NCI-H345 treated with DMSO at 0.1 percent for 48 hours (cell line): ENCODE results near the gene COA6.
A peak's percentile ranks its signal among the peaks of the same experiment; 100 is the strongest.
"Not testable (repeated sequence)": the region's sequence is repeated elsewhere in the genome, so short reads cannot be mapped to it uniquely, and the experiment has no call there.

Experiments
- DNase-seq: peaks from one replicate; lab custom pipeline; 2025; ENCODE audit not compliant: unreplicated experiment; lab: John Stamatoyannopoulos, UW

The COA6 gene

DNA sequence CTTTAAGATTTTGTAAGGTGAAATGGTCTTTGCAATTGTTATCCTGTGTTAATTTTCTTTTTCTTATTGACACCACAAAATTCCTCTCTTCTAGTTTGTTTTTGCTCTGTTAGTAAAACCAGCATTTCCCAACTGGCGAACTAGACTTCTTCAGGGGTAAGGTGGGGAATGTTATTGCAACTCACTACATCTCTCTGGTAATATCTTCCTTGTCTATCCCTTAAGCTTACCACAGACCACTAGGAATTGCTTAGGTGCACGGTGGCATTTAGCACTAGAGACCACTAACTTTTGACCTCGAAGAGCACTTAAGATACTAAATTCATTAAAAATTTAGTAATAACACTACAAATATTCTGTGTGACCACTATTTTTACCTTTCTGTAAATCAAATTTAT lies 4.2 kb upstream of the COA6 start:
- DNase-seq: no peak

DNA sequence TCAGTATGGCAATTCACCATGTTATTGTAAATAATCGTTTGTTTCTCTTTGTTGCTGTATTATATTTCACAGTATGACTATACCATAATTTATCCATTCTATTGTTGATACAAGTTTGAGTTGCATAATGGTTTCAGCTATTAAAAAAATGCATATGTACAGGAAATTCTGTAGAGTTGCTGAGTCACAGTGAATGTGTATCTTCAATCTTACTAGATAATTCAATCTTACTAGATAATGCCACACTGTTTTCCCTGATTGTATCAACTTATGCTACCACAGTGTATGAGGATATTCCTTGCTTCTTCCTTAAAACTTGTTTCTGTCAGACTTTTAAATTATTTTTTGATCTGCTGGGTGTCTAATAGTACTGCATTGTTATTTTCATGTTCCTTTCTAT lies 3.5 kb upstream of the COA6 start:
- DNase-seq: no peak

DNA sequence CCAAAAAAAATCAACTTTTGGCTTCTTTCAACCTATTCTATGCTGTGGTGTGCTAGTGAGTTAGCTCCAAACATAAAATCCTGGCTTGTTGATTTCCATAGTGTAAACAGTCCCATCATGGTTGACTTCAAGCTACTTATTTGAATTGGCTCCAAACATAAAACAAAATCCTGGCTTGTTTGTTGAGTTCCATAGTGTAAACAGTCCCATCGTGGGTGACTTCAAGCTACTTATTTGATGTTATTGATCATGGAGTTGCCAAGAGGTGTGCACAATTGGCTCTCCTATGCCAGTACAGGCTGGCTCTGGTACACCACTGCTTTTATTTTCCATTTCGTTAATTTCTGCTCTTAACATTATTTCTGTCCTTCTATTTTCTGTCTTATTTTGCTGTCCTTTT lies 1.8 kb upstream of the COA6 start:
- peak; percentile 49 for DNase-seq

DNA sequence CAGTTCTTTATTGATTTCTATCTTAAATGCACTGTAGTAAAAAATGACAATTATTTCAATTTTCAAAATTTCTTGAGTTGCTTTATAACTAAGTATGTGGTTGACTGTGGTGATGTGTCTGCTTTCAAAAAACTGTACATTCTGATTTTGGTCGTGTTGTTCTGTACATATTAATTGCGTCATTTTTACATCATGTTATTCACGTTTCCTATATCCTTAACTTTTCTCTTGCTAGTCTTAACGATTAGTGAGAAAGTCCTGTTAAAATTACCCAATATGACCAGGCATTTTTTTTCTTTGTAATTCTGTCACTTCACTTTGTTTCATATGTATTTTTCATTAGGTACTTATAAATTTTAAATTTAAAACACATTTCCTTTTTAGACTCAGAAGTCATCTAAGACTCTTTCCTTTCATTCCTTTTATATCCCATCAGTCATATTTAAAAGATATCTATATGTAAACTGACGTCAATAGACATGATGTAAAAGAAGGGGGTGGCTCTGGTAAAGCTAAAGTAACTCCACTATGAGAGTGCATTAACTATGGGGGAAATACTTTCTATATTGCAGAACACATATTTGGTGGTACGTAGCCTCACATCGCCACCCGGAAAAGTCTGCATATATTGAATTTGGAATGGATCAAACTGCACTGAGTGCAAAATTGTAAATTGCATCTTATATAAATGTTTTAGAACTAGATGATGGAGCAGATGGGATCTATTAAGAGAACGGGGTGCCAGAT lies 1.1 kb upstream of the COA6 start:
- DNase-seq: no peak

DNA sequence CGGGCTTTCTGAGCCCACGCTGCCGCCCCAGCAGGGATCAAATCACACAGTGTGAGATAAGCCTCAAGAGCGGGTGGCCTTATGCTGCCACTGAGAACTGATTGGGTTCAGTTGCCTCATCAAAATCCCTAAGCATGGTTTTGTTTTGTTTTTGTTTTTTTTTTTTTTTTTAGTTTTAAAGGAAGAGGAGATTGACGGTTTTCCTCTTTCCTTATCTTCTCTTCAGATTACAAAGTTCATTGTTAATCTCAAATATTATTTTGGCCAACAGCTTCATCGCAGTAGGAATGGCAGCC lies 651 bp downstream of the COA6 start:
- DNase-seq: no peak

DNA sequence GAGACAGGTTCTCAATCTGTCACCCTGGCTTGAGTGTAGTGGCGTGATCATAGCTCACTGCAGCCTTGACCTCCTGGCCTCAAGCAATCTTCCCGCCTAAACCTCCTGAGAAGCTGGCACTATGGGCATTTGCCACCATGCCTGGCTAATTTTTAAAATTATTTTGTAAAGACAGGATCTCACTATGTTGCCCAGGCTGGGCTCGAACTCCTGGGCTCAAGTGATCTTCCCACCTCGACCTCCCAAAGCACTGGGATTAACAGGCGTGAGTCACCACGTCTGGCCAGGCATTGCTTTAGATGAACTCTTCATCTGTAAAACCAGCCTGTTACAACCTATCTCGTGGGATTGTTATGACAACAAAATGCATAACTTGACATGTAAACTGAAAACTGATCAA lies 2.4 kb downstream of the COA6 start:
- no peak for DNase-seq

DNA sequence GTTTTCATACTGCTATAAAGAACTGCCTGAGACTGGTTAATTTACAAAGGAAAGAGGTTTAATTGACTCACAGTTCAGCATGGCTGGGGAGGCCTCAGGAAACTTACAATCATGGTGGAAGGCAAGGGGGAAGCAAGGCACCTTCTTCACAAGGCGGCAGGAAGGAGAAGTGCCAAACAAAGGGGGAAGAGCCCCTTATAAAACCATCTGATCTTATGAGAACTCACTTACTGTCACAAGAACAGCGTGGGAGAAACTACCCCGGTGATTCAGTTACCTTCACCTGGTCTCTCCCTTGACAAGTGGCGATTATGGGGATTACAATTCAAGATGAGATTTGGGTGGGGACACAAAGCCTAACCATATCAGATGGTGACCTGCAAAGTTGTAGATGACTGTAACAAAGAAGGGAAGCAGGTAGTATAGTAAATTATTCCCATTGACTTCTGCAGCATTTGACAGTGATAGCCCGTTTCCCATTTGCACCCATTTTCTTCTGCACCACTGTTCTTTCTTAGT lies 6.4 kb downstream of the COA6 start:
- DNase-seq: not testable (repeated sequence)

DNA sequence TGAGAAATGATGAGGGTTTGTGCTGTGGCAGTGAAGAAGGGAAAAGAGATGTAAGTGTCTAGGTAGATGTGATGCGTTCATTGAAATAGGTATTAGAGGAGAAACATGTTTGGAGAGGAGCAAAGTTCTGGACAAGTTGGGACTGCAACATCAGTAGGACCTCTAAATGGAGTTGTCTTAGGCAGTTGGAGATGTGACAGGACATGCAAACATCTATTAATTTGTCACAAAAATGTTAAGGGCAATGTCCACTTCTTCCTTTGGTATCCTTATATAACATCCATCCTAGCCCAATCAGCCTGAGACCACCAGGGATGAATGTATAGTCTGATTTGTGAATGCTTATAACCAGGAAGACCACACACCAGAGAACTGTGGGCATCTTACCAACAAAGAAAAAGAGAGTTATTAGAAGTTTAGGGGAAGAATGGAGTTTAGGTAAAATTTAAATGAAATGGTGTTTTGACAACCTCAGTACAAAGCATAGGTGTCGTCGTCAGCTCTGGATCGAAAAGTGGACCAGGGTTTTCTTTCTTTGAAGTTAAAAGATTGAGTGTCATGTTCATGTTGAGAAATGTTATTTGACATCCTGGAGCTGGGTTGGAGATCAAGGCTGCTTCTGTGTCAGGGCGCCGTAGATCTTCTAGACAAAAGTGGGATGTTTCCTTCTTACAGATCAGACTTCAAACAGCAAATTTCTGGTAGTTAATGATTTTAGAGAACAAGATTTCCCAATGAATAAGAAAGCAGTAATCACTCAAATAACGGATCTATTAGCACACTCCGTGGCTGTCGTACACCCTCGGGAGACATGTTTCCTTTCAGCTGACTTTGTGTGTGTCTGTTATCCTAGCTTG lies 8.7 kb downstream of the COA6 start:
- no peak for DNase-seq

DNA sequence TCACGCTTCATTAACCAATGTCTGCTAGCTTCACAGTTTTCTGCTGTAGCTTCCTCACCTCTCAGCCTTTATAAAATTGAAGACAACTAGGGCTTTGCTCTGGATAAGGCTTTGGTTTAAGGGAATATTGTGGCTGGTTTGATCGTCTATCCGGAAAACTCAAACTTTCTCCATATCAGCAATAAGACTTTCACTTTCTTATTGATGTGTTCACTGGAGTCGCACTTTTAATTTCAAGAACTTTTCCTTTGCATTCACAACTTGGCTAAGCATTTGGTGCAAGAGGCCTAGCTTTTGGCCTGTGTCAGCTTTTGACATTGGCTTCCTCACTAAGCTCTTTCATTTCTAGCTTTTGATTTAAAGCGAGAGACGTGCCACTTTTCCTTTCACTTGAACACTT lies 12.9 kb downstream of the COA6 start:
- no peak for DNase-seq

DNA sequence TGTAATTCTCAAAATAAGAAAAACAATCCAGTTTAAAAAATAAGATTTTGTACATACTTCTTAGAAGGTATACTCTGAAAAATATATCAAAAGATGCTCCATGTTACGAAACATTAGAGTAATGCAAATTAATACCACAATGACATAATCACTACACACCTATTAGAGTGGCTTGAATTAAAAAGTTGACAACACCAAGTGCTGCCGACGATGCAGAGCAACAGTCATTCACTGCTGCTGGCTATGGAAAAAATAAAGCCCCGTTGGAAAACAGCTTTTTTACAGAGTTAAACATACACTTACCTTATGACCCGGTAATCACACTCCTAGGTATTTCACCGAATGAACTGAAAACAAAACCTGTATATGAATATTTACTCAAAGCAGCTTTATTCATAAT lies 14.8 kb downstream of the COA6 start:
- no peak for DNase-seq

DNA sequence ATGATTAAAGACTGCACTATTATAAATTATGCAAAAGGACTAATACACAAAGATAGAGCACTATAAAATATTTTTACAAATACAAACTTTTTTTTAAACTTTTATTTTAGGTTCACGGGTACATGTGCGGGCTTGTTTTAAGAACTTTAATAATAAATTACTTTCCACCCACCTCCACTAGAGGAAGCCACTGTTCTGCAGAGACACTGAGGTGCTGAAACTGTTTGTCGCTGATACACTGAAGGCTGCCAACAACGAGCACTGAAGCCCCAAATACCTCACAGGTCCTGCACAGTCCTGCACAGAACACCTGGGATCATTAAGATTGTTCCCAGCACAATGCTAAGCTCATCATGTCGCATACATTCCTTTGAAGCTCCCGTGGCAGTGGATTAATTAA lies 19.9 kb downstream of the COA6 start:
- no peak for DNase-seq

DNA sequence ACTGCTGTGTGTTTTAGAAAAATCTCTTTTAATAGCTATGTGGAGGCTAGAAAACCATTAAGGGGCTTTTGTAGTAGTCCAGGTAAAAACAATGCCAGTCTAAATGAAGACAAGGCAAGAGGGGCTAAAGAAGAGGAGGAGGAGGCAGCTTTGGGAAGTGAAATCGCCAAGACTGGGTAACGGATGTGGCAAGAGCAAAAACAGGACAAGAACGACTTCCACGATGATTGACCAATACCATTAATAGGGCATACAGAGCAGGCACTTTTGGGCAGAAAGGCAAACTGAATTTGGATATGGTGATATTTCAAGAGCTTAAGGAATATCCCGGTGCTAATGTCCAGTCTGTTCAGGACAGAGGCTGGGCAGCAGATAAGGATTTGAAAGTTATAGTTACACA lies 22.0 kb downstream of the COA6 start:
- no peak for DNase-seq

DNA sequence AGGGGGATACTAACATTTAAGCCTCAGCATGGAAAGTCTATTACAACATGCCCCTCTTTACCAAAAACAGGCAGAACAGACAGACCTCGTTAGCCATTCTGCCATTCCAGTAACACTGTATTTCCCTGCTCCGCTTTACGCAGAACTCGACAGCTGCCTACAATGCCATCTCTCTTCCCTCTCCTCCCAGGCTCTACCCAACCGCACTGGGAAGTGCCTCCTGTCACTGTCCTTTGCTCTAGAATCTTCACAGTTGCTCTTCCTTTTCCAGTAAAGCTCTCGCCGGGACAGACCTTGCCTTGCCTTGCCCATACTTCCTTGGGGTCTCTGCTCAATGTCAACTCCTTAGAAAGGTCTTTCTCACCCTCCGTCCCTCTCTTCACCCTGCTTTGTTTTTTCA lies 22.8 kb downstream of the COA6 start:
- no peak for DNase-seq

DNA sequence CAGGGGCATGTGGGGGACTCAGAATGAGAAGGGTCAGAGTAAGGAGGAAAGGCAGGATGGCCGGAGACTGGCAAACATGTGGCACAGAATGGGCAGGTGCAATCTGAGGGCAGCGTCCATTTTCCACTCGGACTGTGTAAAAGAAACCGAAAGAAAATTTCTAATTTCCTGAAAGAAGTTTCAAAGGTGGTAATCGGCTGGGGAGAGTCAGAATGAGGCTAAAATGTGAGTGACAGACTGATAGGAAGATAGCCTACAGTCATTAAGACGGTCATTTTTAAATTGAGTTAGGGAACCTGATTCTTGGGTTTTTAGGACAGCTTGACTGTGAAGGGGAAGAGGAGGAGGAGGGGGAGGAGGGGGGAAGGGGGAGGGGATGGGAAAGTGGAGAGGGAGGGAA lies 23.6 kb downstream of the COA6 start:
- no peak for DNase-seq

DNA sequence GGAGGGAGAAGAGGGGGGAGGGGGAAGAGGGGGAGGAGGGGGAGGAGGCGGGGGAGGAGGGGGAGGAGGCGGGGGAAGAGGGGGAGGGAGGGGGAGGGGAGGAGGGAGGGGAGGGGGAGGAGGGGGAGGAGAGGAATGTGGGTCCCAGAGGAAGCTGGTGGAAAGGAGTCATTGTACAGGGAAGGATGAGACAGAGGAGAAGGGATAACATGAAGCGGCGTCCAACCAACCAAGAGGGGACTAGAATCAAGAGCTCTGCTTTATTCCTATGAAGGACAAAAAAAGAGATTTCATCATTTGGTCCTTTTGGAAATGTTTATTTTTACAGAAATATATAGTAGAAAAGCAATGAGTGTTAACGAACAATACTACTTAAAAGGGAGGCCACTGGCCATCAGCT lies 24.5 kb downstream of the COA6 start:
- DNase-seq: no peak

DNA sequence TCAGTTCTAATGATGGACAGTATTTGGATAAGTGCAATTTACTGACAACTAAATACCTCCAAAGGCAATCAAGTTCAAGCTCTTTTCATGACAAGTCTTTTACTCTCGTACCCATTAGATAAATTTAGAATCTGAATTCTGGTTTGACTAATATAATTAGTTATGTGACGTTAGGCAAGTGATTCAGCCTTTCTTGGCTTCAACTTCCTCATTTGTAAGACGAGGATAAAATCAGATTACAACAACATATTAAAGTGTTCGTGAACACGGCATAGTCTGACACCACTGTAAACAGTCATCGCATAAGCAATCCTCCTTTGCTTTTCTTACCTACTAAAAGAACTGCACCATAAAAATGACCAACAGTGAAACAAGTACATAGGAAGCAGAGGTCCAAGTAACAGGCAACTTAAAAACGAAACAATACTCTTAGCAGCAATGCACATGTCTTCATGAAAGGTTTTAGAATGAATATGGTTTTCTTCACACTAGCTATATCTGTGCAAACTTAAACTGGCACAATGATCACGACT lies 25.7 kb downstream of the COA6 start:
- DNase-seq: no peak

DNA sequence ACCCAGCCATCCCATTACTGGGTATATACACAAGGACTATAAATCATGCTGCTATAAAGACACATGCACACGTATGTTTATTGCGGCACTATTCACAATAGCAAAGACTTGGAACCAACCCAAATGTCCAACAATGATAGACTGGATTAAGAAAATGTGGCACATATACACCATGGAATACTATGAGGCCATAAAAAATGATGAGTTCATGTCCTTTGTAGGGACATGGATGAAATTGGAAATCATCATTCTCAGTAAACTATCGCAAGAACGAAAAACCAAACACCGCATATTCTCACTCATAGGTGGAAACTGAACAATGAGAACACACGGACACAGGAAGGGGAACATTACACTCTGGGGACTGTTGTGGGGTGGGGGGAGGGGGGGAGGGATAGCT lies 26.3 kb downstream of the COA6 start:
- DNase-seq: not testable (repeated sequence)

DNA sequence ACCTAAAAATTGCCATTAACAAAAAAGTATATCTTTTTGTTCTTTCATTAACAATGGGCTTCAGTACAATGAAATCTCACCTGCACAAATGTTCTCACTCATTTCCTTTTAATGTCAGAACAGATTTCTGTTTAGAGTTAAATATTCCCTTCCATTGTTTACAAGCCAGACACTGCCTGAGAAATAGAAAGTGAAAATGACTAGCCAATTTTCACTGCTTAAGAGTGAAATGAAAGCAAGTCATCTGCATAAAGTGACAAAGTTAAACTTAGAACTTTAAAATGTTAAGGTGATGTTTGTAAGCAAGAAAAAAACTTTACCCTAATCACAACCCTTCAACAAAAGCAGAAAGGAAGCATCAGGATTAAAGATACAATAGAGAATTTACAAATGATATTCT lies 27.5 kb downstream of the COA6 start:
- DNase-seq: no peak

DNA sequence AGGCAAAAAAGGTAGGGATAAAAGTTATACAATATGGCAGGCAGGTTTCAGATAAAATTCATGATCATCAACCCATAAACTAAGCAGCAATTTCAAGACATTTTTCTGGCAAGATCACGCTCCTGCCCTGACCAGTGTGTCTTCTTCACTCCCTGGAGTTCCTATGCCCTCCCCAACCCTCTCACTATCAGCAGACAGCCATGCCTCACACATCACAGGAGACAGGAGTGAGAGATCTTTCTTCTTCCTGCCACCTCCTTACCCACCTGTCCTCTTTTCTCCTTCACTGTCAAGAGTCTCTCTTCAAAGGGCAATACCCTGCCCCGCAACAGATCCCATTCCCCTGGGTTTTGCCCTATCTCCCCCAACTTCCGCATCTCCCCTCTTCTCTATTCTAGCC lies 28.4 kb downstream of the COA6 start:
- DNase-seq: no peak

DNA sequence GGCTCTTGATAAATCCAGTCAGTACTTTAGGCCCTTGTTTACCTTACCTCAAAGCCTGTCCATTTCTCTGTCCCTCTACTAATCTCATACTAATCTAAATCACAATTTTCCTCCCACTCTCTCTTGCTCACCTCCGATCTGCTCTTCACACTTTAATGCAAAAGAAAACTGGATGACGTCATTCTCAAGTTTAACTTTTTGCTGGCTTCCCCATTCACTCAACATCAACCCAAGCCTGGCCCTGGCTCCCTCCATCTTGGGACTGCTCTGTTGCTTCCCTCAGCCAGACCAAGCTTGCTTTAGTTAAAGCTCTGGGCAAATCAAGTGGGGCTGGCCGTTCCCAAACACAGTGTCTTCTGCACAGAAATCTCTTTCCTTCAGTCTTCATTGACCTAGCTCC lies 29.7 kb downstream of the COA6 start:
- DNase-seq: no peak

DNA sequence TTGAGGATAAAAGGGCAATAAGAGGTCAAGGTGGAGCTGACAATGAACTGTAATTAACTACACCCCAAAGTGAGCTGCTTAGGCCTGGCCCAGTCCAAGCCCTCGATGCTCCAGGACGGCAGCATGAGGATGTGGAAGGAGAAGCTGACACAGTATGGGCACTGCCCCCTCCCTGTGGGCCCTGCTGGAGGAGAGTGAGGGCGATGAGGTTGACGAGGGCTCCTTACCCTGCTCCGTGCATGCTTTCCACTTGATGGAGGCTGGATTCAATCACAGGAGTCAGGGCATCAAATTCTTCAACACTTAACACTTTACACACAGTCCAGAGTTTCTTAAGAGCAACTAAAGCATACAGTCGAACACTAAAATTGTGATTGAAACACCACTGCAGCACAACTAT lies 32.4 kb downstream of the COA6 start:
- no peak for DNase-seq

DNA sequence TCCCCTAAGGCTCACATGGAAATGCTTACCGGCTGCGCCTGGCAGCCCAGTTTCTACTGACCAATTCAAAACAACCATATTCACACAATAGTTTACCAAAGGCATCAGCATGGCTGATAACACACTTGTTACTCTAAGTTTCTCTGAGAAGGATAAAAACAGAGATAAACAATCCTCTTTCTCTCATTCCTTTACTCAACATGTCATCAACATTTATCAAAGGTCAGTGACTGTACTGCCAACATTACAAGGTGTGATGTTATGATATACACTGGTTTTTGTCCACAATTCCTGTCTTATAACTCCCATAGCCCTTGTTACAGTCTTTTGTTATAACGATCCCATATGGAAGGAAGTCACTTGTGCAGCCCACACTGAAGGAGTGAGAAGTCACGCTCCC lies 33.6 kb downstream of the COA6 start:
- DNase-seq: no peak
